ENCODE data around the gene ZSCAN5A.

The ZSCAN5A gene

DNA sequence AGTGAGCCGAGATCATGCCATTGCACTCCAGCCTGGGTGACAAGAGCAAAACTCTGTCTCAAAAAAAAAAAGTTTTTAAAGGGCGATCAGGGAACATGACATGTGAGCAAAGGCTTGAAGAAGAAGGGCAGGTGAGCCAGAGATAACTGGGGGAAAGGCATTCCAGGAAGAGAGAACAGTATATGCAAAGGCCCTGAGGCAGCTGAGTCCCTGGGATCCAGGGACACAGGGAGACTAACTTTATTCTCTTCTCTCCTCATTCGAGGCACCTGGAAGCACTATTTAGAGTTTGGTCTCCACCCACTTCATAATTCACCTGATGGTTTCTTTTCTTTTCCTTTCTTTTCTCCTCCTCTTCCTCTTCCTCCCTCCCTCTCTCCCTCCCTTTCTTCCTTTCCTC lies 17.6 kb downstream of the ZSCAN5A start:
- no peak for DNase-seq

DNA sequence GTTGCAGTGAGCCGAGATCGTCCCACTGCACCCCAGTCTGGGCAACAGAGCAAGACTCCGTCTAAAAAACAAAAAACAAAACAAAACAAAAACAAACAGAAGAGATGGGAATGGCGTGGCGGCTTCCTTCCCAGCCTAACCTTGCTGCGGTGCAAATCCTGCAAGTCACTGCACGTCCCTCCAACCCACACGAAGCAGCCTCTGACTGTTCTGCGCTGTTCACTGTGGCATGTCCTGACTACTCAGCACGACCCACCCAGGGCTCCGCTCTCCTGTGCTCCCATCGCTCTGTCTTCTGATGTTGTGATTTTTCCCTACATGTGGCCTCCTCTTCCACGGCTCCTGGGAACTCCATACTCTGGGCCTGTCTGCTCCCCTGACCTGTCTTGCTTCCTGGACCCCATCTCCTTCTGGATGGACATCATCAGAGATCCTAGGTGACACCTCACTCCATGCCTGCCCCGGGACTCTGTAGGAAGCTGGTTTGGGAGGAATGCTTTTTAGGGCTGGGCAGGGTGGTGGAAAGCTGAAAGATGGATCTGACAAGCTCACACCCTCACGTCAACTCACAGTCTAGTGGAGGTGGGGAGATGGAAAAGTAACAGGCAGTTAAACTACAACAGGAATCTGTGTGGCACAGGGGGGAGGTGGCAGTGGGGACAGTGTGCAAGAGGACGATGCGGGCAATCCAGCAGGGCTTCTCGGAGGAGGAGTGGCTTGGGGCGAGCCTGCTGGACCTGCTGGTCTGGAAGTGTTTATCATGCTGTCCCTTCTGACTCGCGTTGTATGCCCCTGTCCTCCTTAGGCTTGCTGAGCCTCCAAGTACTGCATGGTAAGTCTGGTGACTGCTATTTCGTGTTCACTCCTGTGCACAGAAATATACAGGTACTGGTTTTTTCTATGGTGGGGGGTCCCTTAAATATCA lies 18.8 kb downstream of the ZSCAN5A start:
- Histone ChIP-seq H3K4ac (ENCODE audit: low read depth, low read length) (no peak overlapping the region), H3K4me1 (ENCODE audit: control insufficient read depth in 1 of 2, insufficient read depth in 2 of 2, low read length in 2 of 2) (no peaks in the 10 kb centered on the region), H3K79me2 (ENCODE audit: control insufficient read depth, insufficient read depth, low read length, poor library complexity) (no peaks in the 10 kb centered on the region), H4K12ac (ENCODE audit: low read depth, low read length) (no peak overlapping the region), H2AK5ac (ENCODE audit: low read length) (no peak overlapping the region), H4K8ac (ENCODE audit: low read depth, low read length) (no peak overlapping the region), H2BK5ac (ENCODE audit: low read depth, low read length, poor library complexity) (no peak overlapping the region), H3K4me3 (ENCODE audit: low read depth, low read length) (no peak overlapping the region), H3K14ac (ENCODE audit: low read length) (no peak overlapping the region), H2BK12ac (ENCODE audit: low read length) (no peak overlapping the region), H3K18ac (ENCODE audit: low read length) (no peak overlapping the region), H3K4me2 (ENCODE audit: low read length) (no peak overlapping the region), H4K91ac (ENCODE audit: low read depth, low read length) (no peak overlapping the region), H2BK120ac (ENCODE audit: insufficient read depth, low read length, poor library complexity) (no peak overlapping the region), H3K36me3 (ENCODE audit: control insufficient read depth in 1 of 2, insufficient read depth in 2 of 2, low read length in 2 of 2) (peaks cover 0 to 10% of the 10 kb centered on the region in 2 experiments), H3K23ac (ENCODE audit: low read length) (no peak overlapping the region), H3K27ac (ENCODE audit: low read depth, low read length) (no peak overlapping the region), H3K9me3 (ENCODE audit: insufficient read depth, low read depth, low read length) (peaks cover 2% of the 10 kb centered on the region), H3K27me3 (ENCODE audit: insufficient read depth, low read length) (no peaks in the 10 kb centered on the region), H3K79me1 (ENCODE audit: low read length) (no peaks in the 10 kb centered on the region), H3K9ac (ENCODE audit: low read length) (no peak overlapping the region), H2AFZ (ENCODE audit: insufficient read depth, low read length, poor library complexity) (no peak overlapping the region)
- WGBS (ENCODE audit: extremely low coverage, insufficient coverage, insufficient read length), result no CpG with 5 or more reads among the region's 22 CpGs
- peak in 1 of 2 donors; percentile 34 for DNase-seq

More for the DNA sequence above, 17.6 kb downstream of the ZSCAN5A start:
- no peak overlapping the region for H4K8ac ChIP-seq (ENCODE audit: low read depth, low read length)
- H2BK12ac ChIP-seq (ENCODE audit: low read length), result no peak overlapping the region
- no peak overlapping the region for H3K9ac ChIP-seq (ENCODE audit: low read length)
- H3K14ac ChIP-seq (ENCODE audit: low read length), result no peak overlapping the region
- no peak overlapping the region for H3K4me2 ChIP-seq (ENCODE audit: low read length)
- H2AK5ac ChIP-seq (ENCODE audit: low read length), result no peak overlapping the region
- no peak overlapping the region for H2BK5ac ChIP-seq (ENCODE audit: low read depth, low read length, poor library complexity)
- no peak overlapping the region for H4K91ac ChIP-seq (ENCODE audit: low read depth, low read length)
- no peak overlapping the region for H2BK120ac ChIP-seq (ENCODE audit: insufficient read depth, low read length, poor library complexity)
- H3K18ac ChIP-seq (ENCODE audit: low read length), result no peak overlapping the region
- H4K12ac ChIP-seq (ENCODE audit: low read depth, low read length), result no peak overlapping the region
- no peak overlapping the region for H3K4me3 ChIP-seq (ENCODE audit: low read depth, low read length)
- no peaks in the 10 kb centered on the region for H3K79me1 ChIP-seq (ENCODE audit: low read length)
- H3K4me1 ChIP-seq (ENCODE audit: control insufficient read depth in 1 of 2, insufficient read depth in 2 of 2, low read length in 2 of 2), result no peaks in the 10 kb centered on the region
- H2AFZ ChIP-seq (ENCODE audit: insufficient read depth, low read length, poor library complexity), result no peak overlapping the region
- H3K27me3 ChIP-seq (ENCODE audit: insufficient read depth, low read length), result no peaks in the 10 kb centered on the region
- no peak overlapping the region for H3K27ac ChIP-seq (ENCODE audit: low read depth, low read length)
- H3K23ac ChIP-seq (ENCODE audit: low read length), result no peak overlapping the region
- no CpG with 5 or more reads among the region's 3 CpGs for WGBS (ENCODE audit: extremely low coverage, insufficient coverage, insufficient read length)
- H3K79me2 ChIP-seq (ENCODE audit: control insufficient read depth, insufficient read depth, low read length, poor library complexity), result no peaks in the 10 kb centered on the region
- peaks cover 3 to 10% of the 10 kb centered on the region in 2 experiments for H3K36me3 ChIP-seq (ENCODE audit: control insufficient read depth in 1 of 2, insufficient read depth in 2 of 2, low read length in 2 of 2)
- no peaks in the 10 kb centered on the region for H3K9me3 ChIP-seq (ENCODE audit: insufficient read depth, low read depth, low read length)
- H3K4ac ChIP-seq (ENCODE audit: low read depth, low read length), result no peak overlapping the region

DNA sequence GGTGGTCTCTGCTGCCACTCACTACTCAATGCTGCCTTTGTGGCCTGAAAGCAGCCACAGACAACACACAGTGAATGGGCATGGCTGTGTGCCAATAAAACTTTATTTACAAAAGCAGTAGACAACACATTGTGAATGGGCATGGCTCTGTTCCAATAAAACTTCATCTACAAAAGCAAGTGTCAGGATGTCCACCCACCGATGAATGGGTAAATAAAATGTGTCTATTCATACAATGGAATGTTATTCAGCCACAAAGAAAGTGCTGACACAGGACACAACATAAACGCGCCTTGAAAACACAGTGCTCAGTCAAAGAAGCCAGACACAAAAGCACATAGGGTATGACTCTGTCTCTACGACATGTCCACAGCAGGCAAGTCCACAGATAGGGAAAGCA lies 20.1 kb downstream of the ZSCAN5A start:
- peaks cover 0 to 10% of the 10 kb centered on the region in 2 experiments for H3K36me3 ChIP-seq (ENCODE audit: control insufficient read depth in 1 of 2, insufficient read depth in 2 of 2, low read length in 2 of 2)
- no peak overlapping the region for H3K27ac ChIP-seq (ENCODE audit: low read depth, low read length)
- no peaks in the 10 kb centered on the region for H3K4me1 ChIP-seq (ENCODE audit: control insufficient read depth in 1 of 2, insufficient read depth in 2 of 2, low read length in 2 of 2)
- H3K18ac ChIP-seq (ENCODE audit: low read length), result no peak overlapping the region
- no peak overlapping the region for H4K8ac ChIP-seq (ENCODE audit: low read depth, low read length)
- H3K79me1 ChIP-seq (ENCODE audit: low read length), result no peaks in the 10 kb centered on the region
- no peak overlapping the region for H3K4me2 ChIP-seq (ENCODE audit: low read length)
- H2BK5ac ChIP-seq (ENCODE audit: low read depth, low read length, poor library complexity), result no peak overlapping the region
- H2AK5ac ChIP-seq (ENCODE audit: low read length), result no peak overlapping the region
- H3K4me3 ChIP-seq (ENCODE audit: low read depth, low read length), result no peak overlapping the region
- H2AFZ ChIP-seq (ENCODE audit: insufficient read depth, low read length, poor library complexity), result no peak overlapping the region
- H3K23ac ChIP-seq (ENCODE audit: low read length), result no peak overlapping the region
- no peak overlapping the region for H2BK120ac ChIP-seq (ENCODE audit: insufficient read depth, low read length, poor library complexity)
- H3K79me2 ChIP-seq (ENCODE audit: control insufficient read depth, insufficient read depth, low read length, poor library complexity), result no peaks in the 10 kb centered on the region
- H3K4ac ChIP-seq (ENCODE audit: low read depth, low read length), result no peak overlapping the region
- H3K9me3 ChIP-seq (ENCODE audit: insufficient read depth, low read depth, low read length), result peaks cover 2% of the 10 kb centered on the region
- H2BK12ac ChIP-seq (ENCODE audit: low read length), result no peak overlapping the region
- H3K14ac ChIP-seq (ENCODE audit: low read length), result no peak overlapping the region
- no peak for DNase-seq
- H3K27me3 ChIP-seq (ENCODE audit: insufficient read depth, low read length), result no peaks in the 10 kb centered on the region
- WGBS (ENCODE audit: extremely low coverage, insufficient coverage, insufficient read length), result no CpG with 5 or more reads among the region's 4 CpGs
- H4K91ac ChIP-seq (ENCODE audit: low read depth, low read length), result no peak overlapping the region
- H4K12ac ChIP-seq (ENCODE audit: low read depth, low read length), result no peak overlapping the region
- no peak overlapping the region for H3K9ac ChIP-seq (ENCODE audit: low read length)

DNA sequence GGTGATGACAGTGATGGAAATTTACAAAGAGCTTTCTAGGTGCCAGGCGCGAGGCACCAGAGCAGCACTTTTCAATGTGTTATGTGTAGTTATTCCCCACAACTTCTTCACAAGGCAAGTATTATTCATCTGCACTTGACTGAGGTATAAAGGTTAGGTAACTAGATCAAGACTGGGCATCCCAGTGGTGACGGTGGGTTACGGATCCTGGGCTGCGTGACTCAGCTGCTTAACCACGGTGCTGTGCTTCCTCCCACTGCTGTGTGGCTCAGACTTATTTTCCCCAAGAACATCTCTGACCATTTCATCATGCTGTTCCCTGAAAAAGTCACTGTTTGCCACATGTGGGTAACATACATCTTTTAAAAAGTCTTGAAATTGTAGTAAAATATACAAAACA lies 22.8 kb downstream of the ZSCAN5A start:
- Histone ChIP-seq H3K23ac (ENCODE audit: low read length) (no peak overlapping the region), H2AK5ac (ENCODE audit: low read length) (no peak overlapping the region), H3K9ac (ENCODE audit: low read length) (no peak overlapping the region), H2BK120ac (ENCODE audit: insufficient read depth, low read length, poor library complexity) (no peak overlapping the region), H2AFZ (ENCODE audit: insufficient read depth, low read length, poor library complexity) (no peak overlapping the region), H3K18ac (ENCODE audit: low read length) (no peak overlapping the region), H2BK12ac (ENCODE audit: low read length) (no peak overlapping the region), H4K12ac (ENCODE audit: low read depth, low read length) (no peak overlapping the region), H4K91ac (ENCODE audit: low read depth, low read length) (no peak overlapping the region), H3K9me3 (ENCODE audit: insufficient read depth, low read depth, low read length) (peaks cover 2% of the 10 kb centered on the region), H3K4me2 (ENCODE audit: low read length) (no peak overlapping the region), H3K36me3 (ENCODE audit: control insufficient read depth in 1 of 2, insufficient read depth in 2 of 2, low read length in 2 of 2) (peaks cover 2 to 10% of the 10 kb centered on the region in 2 experiments), H3K4me3 (ENCODE audit: low read depth, low read length) (no peak overlapping the region), H3K79me2 (ENCODE audit: control insufficient read depth, insufficient read depth, low read length, poor library complexity) (no peaks in the 10 kb centered on the region), H3K4me1 (ENCODE audit: control insufficient read depth in 1 of 2, insufficient read depth in 2 of 2, low read length in 2 of 2) (no peaks in the 10 kb centered on the region), H3K14ac (ENCODE audit: low read length) (no peak overlapping the region), H3K4ac (ENCODE audit: low read depth, low read length) (no peak overlapping the region), H3K27me3 (ENCODE audit: insufficient read depth, low read length) (no peaks in the 10 kb centered on the region), H2BK5ac (ENCODE audit: low read depth, low read length, poor library complexity) (no peak overlapping the region), H3K79me1 (ENCODE audit: low read length) (no peaks in the 10 kb centered on the region), H3K27ac (ENCODE audit: low read depth, low read length) (no peak overlapping the region), H4K8ac (ENCODE audit: low read depth, low read length) (no peak overlapping the region)
- DNase-seq, result no peak
- no CpG with 5 or more reads among the region's 6 CpGs for WGBS (ENCODE audit: extremely low coverage, insufficient coverage, insufficient read length)
